ENCODE results near the gene NPSR1. TPM values are rescaled to one million over a fixed set of nuclear protein-coding genes. Genes with fewer than 3 reads are reported as not detected.
"Not testable (repeated sequence)": the region's sequence is repeated elsewhere in the genome, so short reads cannot be mapped to it uniquely, and the experiment has no call there.

The NPSR1 gene
- total and polyA plus RNA-seq, 5 donors from 2014 or later = not detected

DNA sequence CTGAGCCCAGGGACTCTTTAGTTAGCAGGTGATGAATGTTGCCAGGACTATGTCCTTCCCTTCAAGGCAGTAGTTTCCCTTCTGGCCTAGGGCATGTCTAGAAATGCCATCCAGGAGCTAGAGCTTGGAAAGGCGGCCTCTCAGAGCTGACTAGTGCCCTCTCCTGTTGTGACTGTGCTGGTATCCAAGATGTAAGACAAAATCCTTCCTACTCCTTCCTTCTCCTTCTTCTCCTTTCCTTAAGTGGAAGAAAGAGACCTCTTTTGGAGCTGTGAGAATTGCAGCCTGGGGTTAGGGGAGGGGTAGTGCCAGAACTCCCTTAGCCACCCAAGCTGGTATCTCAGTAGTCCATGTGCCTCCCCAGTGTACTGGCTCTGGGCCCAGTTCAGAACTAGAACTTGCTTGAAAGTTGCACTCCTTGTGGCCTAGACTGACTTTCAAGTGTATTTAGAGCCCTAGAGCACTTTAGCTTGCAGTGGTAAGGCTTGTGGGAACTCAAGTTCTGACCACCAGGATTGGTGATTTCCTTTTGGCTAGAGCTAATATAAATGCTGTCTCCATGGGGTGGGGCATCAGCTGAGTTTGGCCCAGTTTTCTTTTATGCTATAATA is 118.8 kb downstream of the NPSR1 start:
- no peak overlapping the region for H3K4me3 Mint-ChIP-seq
- H3K9me3 Mint-ChIP-seq = peaks cover under 1 to 6% (median 3%) of the 10 kb centered on the region in 7 donors
- DNase-seq = no peak
- H3K27me3 Mint-ChIP-seq = no peaks in the 10 kb centered on the region
- Histone ChIP-seq H3K36me3 (ENCODE audit: control insufficient read depth, insufficient read depth, low read length) (no peaks in the 10 kb centered on the region), H3K27ac (ENCODE audit: insufficient read depth, low read length, poor library complexity, severe bottlenecking) (no peak overlapping the region), H3K27me3 (ENCODE audit: control insufficient read depth, insufficient read depth, low read length) (no peaks in the 10 kb centered on the region), H3K4me3 (ENCODE audit: low read depth, low read length) (no peak overlapping the region), H3K4me1 (ENCODE audit: control insufficient read depth, insufficient read depth, low read length, poor library complexity, severe bottlenecking) (no peaks in the 10 kb centered on the region), H3K9me3 (ENCODE audit: control insufficient read depth in 2 of 2, low read length in 2 of 2) (peaks cover 0 to 3% of the 10 kb centered on the region in 2 experiments)
- no peaks in the 10 kb centered on the region for H3K36me3 Mint-ChIP-seq
- no peak overlapping the region for H3K27ac Mint-ChIP-seq
- no peak for ATAC-seq (ENCODE audit: low read depth in 2 of 2)
- no peaks in the 10 kb centered on the region for H3K4me1 Mint-ChIP-seq

DNA sequence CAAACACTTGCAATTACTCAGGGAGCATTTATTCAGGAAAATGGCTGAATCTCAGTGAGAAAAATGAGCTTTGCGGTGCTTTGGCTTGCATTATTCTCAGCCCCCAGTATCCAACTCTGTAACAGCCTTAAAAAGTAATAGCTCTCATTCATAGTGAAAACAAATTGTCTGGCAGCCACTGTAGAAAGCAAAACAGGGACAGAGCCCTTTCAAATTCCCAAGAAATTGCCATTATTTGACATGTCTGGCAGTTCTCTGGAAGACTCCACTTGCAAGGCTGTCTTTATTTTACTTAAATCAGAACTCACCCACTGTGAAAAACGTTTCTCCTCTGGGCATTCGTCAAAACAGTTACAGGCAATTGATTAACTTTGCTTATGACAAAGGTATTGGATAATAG is 122.5 kb downstream of the NPSR1 start:
- no peaks in the 10 kb centered on the region for H3K27me3 Mint-ChIP-seq
- no peaks in the 10 kb centered on the region for H3K4me1 ChIP-seq (ENCODE audit: control insufficient read depth, insufficient read depth, low read length, poor library complexity, severe bottlenecking)
- no peaks in the 10 kb centered on the region for H3K36me3 ChIP-seq (ENCODE audit: control insufficient read depth, insufficient read depth, low read length)

DNA sequence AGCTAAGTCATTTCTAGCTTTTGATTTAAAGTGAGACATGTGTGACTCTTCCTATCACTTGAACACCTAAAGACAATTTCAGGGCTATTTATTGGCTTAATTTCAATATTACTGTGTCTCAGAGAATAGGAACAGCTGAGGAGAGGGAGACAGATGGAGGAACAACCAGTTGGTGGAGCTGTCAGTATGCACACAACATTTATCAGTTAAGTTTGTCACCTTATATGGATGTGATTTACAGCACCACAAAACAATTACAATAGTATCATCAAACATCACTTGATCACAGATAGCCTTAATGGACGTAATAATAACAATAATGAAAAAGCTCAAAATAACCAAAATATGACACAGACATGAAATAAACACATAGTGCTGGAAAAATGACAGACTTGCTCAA is 129.6 kb downstream of the NPSR1 start:
- H3K27me3 ChIP-seq (ENCODE audit: control insufficient read depth, insufficient read depth, low read length) = peaks cover 3% of the 10 kb centered on the region
- no peak overlapping the region for H3K27ac Mint-ChIP-seq
- peaks cover 3 to 14% (median 9%) of the 10 kb centered on the region in 7 donors for H3K9me3 Mint-ChIP-seq
- H3K4me1 Mint-ChIP-seq = no peaks in the 10 kb centered on the region
- no peak overlapping the region for H3K27ac ChIP-seq (ENCODE audit: insufficient read depth, low read length, poor library complexity, severe bottlenecking)
- H3K4me3 ChIP-seq (ENCODE audit: low read depth, low read length) = no peak overlapping the region
- no peaks in the 10 kb centered on the region for H3K36me3 ChIP-seq (ENCODE audit: control insufficient read depth, insufficient read depth, low read length)
- no peak for DNase-seq
- ATAC-seq (ENCODE audit: low read depth in 2 of 2) = no peak
- H3K4me1 ChIP-seq (ENCODE audit: control insufficient read depth, insufficient read depth, low read length, poor library complexity, severe bottlenecking) = no peaks in the 10 kb centered on the region
- peaks cover 4% of the 10 kb centered on the region for H3K27me3 Mint-ChIP-seq
- H3K4me3 Mint-ChIP-seq = no peak overlapping the region
- H3K9me3 ChIP-seq (ENCODE audit: control insufficient read depth in 2 of 2, low read length in 2 of 2) = peaks cover 8 to 13% of the 10 kb centered on the region in 2 experiments
- no peaks in the 10 kb centered on the region for H3K36me3 Mint-ChIP-seq

More for the DNA sequence above, 122.5 kb downstream of the NPSR1 start:
- DNase-seq (no peak), ATAC-seq (ENCODE audit: low read depth in 2 of 2) (no peak)
- peaks cover 5 to 23% (median 10%) of the 10 kb centered on the region in 7 donors for H3K9me3 Mint-ChIP-seq
- H3K27ac ChIP-seq (ENCODE audit: insufficient read depth, low read length, poor library complexity, severe bottlenecking) = no peak overlapping the region
- H3K4me1 Mint-ChIP-seq = no peaks in the 10 kb centered on the region
- no peaks in the 10 kb centered on the region for H3K27me3 ChIP-seq (ENCODE audit: control insufficient read depth, insufficient read depth, low read length)
- no peak overlapping the region for H3K27ac Mint-ChIP-seq
- H3K4me3 Mint-ChIP-seq = no peak overlapping the region
- no peaks in the 10 kb centered on the region for H3K36me3 Mint-ChIP-seq
- H3K9me3 ChIP-seq (ENCODE audit: control insufficient read depth in 2 of 2, low read length in 2 of 2) = peaks cover 17 to 19% of the 10 kb centered on the region in 2 experiments
- H3K4me3 ChIP-seq (ENCODE audit: low read depth, low read length) = no peak overlapping the region

DNA sequence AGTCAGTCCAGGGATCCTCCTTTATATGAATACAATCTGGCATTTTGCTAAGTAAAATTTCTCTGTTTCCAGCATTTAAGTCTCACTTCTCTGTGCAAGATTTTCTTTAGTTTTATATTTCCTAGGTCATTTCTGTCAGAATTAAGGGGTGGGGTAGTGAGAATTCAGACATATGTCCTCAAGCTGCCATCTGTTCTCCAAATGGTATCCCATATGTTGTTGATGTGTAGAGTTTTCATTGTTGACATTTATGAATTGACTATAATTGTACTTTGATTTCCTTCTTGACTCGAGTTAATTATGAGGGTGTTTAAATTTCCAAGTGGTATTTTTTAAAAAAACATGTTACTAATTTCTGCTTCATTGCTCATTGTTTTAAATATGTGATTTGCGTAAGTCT is 148.8 kb downstream of the NPSR1 start:
- H3K27ac Mint-ChIP-seq = no peak overlapping the region

DNA sequence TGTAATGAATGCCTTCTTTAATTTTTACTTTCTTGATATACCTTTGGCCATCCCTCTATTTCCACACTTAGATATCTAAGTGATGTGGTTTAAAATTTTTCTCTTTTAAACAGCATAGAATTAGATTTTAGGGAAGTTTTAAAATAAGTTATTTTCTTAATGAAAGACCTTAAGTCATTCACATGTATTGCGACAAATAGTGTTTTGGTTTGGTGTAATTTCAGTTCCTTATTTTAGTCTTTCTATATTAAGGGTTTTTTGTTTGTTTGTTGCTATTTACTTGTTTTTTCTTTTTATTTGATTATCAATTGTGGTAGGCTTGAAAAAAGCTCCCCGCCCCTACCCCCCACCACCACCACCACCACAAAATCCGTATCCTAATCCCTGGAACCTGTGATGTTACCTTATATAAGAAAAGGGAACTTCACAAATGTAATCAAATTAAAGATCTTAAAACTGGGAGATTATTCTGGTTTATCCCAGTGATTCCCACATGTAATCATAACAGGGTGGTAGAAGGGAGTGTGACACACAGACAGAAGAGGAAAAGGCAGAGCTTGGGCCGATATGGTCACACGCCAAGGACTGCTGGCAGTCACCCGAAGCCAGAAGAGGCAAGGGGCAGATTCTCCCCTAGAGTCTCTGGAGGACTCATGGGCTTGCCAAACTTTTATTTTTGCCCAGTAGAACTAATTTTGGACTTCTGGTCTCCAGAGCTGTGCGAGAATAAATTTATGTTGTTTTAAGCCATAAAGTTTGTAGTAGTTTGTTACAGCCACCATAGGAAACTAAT is 149.7 kb downstream of the NPSR1 start:
- H3K4me3 Mint-ChIP-seq = no peak overlapping the region
- H3K27ac ChIP-seq (ENCODE audit: insufficient read depth, low read length, poor library complexity, severe bottlenecking) = no peak overlapping the region
- no peak for ATAC-seq (ENCODE audit: low read depth in 2 of 2)
- peaks cover 0 to 6% (median 0%) of the 10 kb centered on the region in 7 donors for H3K9me3 Mint-ChIP-seq
- H3K27me3 ChIP-seq (ENCODE audit: control insufficient read depth, insufficient read depth, low read length) = peaks cover 2% of the 10 kb centered on the region
- H3K36me3 ChIP-seq (ENCODE audit: control insufficient read depth, insufficient read depth, low read length) = no peaks in the 10 kb centered on the region
- DNase-seq = no peak
- H3K4me1 ChIP-seq (ENCODE audit: control insufficient read depth, insufficient read depth, low read length, poor library complexity, severe bottlenecking) = no peaks in the 10 kb centered on the region
- no peaks in the 10 kb centered on the region for H3K4me1 Mint-ChIP-seq
- H3K36me3 Mint-ChIP-seq = no peaks in the 10 kb centered on the region
- H3K27me3 Mint-ChIP-seq = peaks cover 5% of the 10 kb centered on the region
- H3K27ac Mint-ChIP-seq = no peak overlapping the region
- no peak overlapping the region for H3K4me3 ChIP-seq (ENCODE audit: low read depth, low read length)
- no peaks in the 10 kb centered on the region for H3K9me3 ChIP-seq (ENCODE audit: control insufficient read depth in 2 of 2, low read length in 2 of 2)

More for the DNA sequence above, 148.8 kb downstream of the NPSR1 start:
- Histone ChIP-seq H3K27ac (ENCODE audit: insufficient read depth, low read length, poor library complexity, severe bottlenecking) (no peak overlapping the region), H3K4me3 (ENCODE audit: low read depth, low read length) (no peak overlapping the region), H3K27me3 (ENCODE audit: control insufficient read depth, insufficient read depth, low read length) (peaks cover 2% of the 10 kb centered on the region), H3K36me3 (ENCODE audit: control insufficient read depth, insufficient read depth, low read length) (no peaks in the 10 kb centered on the region), H3K9me3 (ENCODE audit: control insufficient read depth in 2 of 2, low read length in 2 of 2) (no peaks in the 10 kb centered on the region), H3K4me1 (ENCODE audit: control insufficient read depth, insufficient read depth, low read length, poor library complexity, severe bottlenecking) (no peaks in the 10 kb centered on the region)
- no peak overlapping the region for H3K4me3 Mint-ChIP-seq
- no peaks in the 10 kb centered on the region for H3K4me1 Mint-ChIP-seq
- peaks cover 0 to 6% (median 0%) of the 10 kb centered on the region in 7 donors for H3K9me3 Mint-ChIP-seq
- no peaks in the 10 kb centered on the region for H3K36me3 Mint-ChIP-seq
- ATAC-seq (ENCODE audit: low read depth in 2 of 2) = no peak
- peaks cover 5% of the 10 kb centered on the region for H3K27me3 Mint-ChIP-seq
- DNase-seq = no peak

DNA sequence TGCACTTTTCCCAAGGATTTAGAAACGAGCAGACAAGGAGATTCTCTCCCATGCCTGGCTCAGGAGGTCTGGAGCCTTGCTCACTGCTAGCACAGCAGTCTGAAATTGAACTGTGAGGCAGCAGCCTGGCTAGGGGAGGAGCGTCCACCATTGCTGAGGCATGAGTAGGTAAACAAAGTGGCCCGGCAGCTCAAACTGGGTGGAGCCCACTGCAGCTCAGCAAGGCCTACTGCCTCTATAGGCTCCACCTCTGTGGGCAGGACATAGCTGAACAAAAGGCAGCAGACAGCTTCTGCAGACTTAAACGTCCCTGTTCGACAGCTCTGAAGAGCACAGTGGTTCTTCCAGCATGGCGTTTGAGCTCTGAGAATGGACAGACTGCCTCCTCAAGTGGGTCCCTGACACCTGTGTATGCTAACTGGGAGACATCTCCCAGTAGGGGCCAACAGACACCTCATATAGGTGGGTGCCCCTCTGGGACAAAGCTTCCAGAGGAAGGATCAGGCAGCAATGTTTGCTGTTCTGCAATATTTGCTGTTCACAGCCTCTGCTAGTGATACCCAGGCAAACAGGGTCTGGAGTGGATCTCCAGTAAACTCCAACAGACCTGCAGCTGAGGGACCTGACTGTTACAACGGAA is 156.3 kb downstream of the NPSR1 start:
- H3K27ac Mint-ChIP-seq; H3K9me3 ChIP-seq (ENCODE audit: control insufficient read depth in 2 of 2, low read length in 2 of 2); DNase-seq; H3K27ac ChIP-seq (ENCODE audit: insufficient read depth, low read length, poor library complexity, severe bottlenecking); H3K4me3 ChIP-seq (ENCODE audit: low read depth, low read length); H3K4me3 Mint-ChIP-seq; H3K27me3 ChIP-seq (ENCODE audit: control insufficient read depth, insufficient read depth, low read length); H3K27me3 Mint-ChIP-seq; H3K4me1 ChIP-seq (ENCODE audit: control insufficient read depth, insufficient read depth, low read length, poor library complexity, severe bottlenecking); H3K36me3 Mint-ChIP-seq; H3K36me3 ChIP-seq (ENCODE audit: control insufficient read depth, insufficient read depth, low read length); H3K9me3 Mint-ChIP-seq; H3K4me1 Mint-ChIP-seq; ATAC-seq (ENCODE audit: low read depth in 2 of 2): not testable (repeated sequence)

DNA sequence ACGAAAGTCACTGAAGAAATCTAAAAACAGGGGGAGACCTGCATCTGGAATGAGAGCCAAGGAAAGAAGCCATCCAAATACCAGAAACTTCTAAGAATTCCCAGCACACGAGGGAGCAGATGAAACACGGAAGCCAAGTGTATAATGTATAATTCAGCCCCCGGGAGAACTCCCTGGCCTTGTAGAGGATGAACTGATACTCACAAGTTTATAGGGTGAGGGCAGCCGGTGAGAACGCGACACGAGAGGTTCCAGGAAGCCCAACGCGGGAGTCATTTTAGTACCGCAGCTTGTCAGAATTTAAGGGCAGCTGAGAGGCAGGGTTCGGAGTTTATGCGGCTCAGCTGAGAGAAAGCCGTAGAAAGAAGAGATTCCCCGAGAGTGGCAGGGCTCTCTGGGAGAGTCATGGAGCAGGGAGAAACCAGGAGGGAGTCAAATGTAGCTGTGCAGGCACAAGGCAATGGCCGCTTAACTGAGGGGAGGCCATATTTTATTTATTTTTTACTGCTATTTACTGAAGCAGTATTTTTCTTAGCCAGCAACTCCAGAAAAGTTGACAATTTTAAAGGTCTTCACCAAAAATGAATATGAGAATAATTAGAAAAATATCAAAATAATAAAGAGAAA is 164.0 kb downstream of the NPSR1 start:
- Histone ChIP-seq H3K27me3 (ENCODE audit: control insufficient read depth, insufficient read depth, low read length) (no peaks in the 10 kb centered on the region), H3K27ac (ENCODE audit: insufficient read depth, low read length, poor library complexity, severe bottlenecking) (no peak overlapping the region), H3K4me1 (ENCODE audit: control insufficient read depth, insufficient read depth, low read length, poor library complexity, severe bottlenecking) (no peaks in the 10 kb centered on the region), H3K4me3 (ENCODE audit: low read depth, low read length) (no peak overlapping the region), H3K9me3 (ENCODE audit: control insufficient read depth in 2 of 2, low read length in 2 of 2) (no peaks in the 10 kb centered on the region), H3K36me3 (ENCODE audit: control insufficient read depth, insufficient read depth, low read length) (no peaks in the 10 kb centered on the region)
- no peak for ATAC-seq (ENCODE audit: low read depth in 2 of 2)
- Mint-ChIP-seq H3K4me1 (peaks cover 0 to 3% (median 0%) of the 10 kb centered on the region in 4 donors), H3K27ac (no peak overlapping the region), H3K9me3 (no peaks in the 10 kb centered on the region), H3K36me3 (no peaks in the 10 kb centered on the region), H3K4me3 (no peak overlapping the region), H3K27me3 (peaks cover 6% of the 10 kb centered on the region)
- no peak for DNase-seq
